ENCODE results near the gene CCDC14. TPM values are rescaled to one million over a fixed set of nuclear protein-coding genes. Genes with fewer than 3 reads are reported as not detected.
"Not testable (repeated sequence)": the region's sequence is repeated elsewhere in the genome, so short reads cannot be mapped to it uniquely, and the experiment has no call there.

The CCDC14 gene
- total RNA-seq, result 10 to 100 TPM; 32.4 to 39.5 TPM

GRCh38 chr3:123960781-123961507, at the start of gene CCDC14:
CCDC14 (minus strand) TSS chr3:123961229; CDS start chr3:123961173, 56 bp downstream.
- Mint-ChIP-seq H3K27ac (peak within 1 kb of the TSS; percentile 82), H3K36me3 (peaks cover 2% of the 10 kb centered on the region), H3K9me3 (no peaks in the 10 kb centered on the region), H3K27me3 (peaks cover 4% of the 10 kb centered on the region), H3K4me1 (ENCODE audit: low read depth) (peaks cover 25% of the 10 kb centered on the region), H3K4me3 (peak within 1 kb of the TSS; percentile 97)
- intact Hi-C loops (cut with micrococcal nuclease), result loop anchor here (1.0 to 2.0 kb wide), 2 partner anchors 72 to 376 kb away; partner anchors contain the start of genes HACD2 and KALRN
- POLR2A ChIA-PET, result no interaction called here
- CTCF ChIA-PET, result interaction anchor here (1.3 to 2.6 kb wide), 2 partner anchors 19 to 75 kb away, joined by 3 to 8 read pairs; no protein-coding TSS in a partner anchor
- peak; percentile 88 for DNase-seq

DNA sequence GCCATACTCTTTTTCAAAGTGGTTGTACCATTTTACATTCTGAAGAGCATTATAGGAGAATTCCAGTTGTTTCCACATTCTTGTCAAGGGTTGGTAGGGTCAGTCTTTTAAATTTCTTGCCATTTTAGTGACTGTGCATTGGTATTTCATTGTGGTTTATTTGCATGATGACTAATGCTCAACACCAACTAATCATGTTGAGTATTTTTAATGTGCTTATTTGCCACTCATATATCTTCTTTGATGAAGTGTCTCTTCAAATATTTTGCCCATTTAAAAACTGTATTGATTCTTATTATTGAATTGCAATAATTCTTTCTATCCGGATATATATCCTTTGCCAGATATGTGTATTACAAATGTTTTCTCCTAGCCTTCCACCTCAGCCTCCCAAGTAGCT, 47.3 kb upstream of the CCDC14 start:
- POLR2A ChIA-PET; H3K36me3 Mint-ChIP-seq; CTCF ChIA-PET; intact Hi-C loops (cut with micrococcal nuclease); H3K4me1 Mint-ChIP-seq (ENCODE audit: low read depth); H3K9me3 Mint-ChIP-seq; H3K4me3 Mint-ChIP-seq; H3K27ac Mint-ChIP-seq; DNase-seq: not testable (repeated sequence)
- H3K27me3 Mint-ChIP-seq, result peaks cover 33% of the 10 kb centered on the region

GRCh38 chr3:124007186-124007585, 46.2 kb upstream of the CCDC14 start:
- no peak for DNase-seq
- Mint-ChIP-seq H3K36me3 (no peaks in the 10 kb centered on the region), H3K4me1 (ENCODE audit: low read depth) (no peaks in the 10 kb centered on the region), H3K9me3 (no peaks in the 10 kb centered on the region), H3K4me3 (no peak overlapping the region), H3K27ac (no peak overlapping the region), H3K27me3 (peaks cover 37% of the 10 kb centered on the region)
- CTCF ChIA-PET, result no interaction called here
- intact Hi-C loops (cut with micrococcal nuclease), result no loop called here
- POLR2A ChIA-PET, result no interaction called here

DNA sequence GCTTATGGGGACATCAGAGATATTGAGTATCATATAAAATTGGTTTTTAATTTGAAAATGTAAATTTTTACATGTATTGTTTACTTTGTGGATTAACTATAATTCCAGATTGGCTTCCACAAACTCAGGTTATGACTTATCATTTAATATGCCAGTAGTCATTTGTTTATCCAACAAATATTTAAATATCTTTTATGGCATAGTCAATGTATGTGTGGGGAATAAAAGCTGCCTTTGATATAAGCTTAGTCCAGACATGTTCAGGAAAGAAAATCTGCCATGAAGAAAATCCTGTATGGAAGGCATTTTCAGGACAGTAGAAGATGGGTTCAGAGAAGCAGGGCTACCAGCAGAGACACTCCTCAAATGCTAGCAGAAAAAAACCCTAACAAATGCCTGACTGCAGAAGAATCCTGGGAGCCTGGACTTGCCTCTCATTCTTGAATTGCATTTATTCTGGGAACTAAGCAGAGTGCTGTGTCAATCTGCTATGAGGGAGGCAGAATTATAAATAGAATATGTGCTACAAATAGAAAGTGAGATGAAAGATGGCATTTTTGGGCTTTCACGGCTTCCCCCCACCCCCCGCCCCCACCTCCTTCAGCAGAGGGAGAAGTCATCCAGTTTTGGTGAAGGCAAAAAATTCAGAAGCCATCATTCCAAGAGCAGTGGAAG, 41.5 kb upstream of the CCDC14 start:
- H3K36me3 Mint-ChIP-seq; H3K4me3 Mint-ChIP-seq; H3K27ac Mint-ChIP-seq; POLR2A ChIA-PET; H3K9me3 Mint-ChIP-seq; intact Hi-C loops (cut with micrococcal nuclease); H3K4me1 Mint-ChIP-seq (ENCODE audit: low read depth); CTCF ChIA-PET; DNase-seq: not testable (repeated sequence)
- H3K27me3 Mint-ChIP-seq, result peaks cover 56% of the 10 kb centered on the region

GRCh38 chr3:124001366-124001765, 40.3 kb upstream of the CCDC14 start:
- POLR2A ChIA-PET; H3K4me1 Mint-ChIP-seq (ENCODE audit: low read depth); DNase-seq; intact Hi-C loops (cut with micrococcal nuclease); H3K27ac Mint-ChIP-seq; H3K9me3 Mint-ChIP-seq; H3K36me3 Mint-ChIP-seq; H3K4me3 Mint-ChIP-seq: not testable (repeated sequence)
- CTCF ChIA-PET, result interaction anchor here (1.0 kb wide), 1 partner anchor 78 kb away, joined by 4 read pairs; no protein-coding TSS in a partner anchor
- peaks cover 54% of the 10 kb centered on the region for H3K27me3 Mint-ChIP-seq

DNA sequence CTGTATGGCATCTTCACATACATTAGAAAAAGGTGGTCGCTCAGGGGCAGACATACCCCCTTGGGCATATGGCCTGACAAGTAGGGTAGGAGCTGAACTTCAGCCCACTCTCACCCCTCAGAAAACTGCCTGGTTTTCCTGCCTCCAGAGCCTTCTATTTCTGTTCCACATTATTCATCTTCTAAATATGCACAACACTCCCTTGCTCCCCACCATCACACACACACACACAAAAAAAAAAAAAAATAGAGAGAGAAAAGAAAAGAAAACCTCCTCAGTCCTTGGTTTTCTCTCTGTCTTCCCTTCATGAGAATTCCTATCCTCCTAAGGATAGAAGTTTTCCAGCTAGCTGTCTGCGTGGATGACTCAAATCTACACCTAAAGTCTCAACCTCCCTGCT, 36.5 kb upstream of the CCDC14 start:
- POLR2A ChIA-PET, result no interaction called here
- intact Hi-C loops (cut with micrococcal nuclease), result no loop called here
- Mint-ChIP-seq H3K4me1 (ENCODE audit: low read depth) (no peaks in the 10 kb centered on the region), H3K4me3 (no peak overlapping the region), H3K27ac (no peak overlapping the region), H3K27me3 (peaks cover 35% of the 10 kb centered on the region), H3K36me3 (no peaks in the 10 kb centered on the region), H3K9me3 (no peaks in the 10 kb centered on the region)
- CTCF ChIA-PET, result no interaction called here
- no peak for DNase-seq

DNA sequence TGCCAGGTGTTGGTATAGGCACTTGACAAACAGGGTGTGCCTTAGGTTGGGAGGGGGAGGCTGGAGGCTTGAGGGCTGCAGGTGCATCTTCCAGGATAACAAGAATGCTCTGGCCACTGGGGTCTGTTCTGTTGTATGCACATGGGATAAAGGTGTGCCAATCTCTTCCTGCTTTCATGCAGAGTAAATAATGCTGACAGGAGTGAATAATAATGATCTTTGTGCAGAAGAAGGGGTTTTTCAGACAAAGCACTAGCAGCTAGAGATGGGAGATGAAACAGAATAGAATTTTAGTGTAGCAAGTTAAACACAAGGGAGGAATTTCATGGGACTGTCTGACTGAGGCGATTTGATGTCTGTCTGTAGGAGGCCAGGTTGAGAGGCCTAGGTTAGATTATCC, 32.8 kb upstream of the CCDC14 start:
- no peak for DNase-seq
- CTCF ChIA-PET, result no interaction called here
- H3K4me1 Mint-ChIP-seq (ENCODE audit: low read depth), result no peaks in the 10 kb centered on the region
- no peaks in the 10 kb centered on the region for H3K36me3 Mint-ChIP-seq
- no peaks in the 10 kb centered on the region for H3K9me3 Mint-ChIP-seq
- no peak overlapping the region for H3K4me3 Mint-ChIP-seq
- peaks cover 34% of the 10 kb centered on the region for H3K27me3 Mint-ChIP-seq
- no peak overlapping the region for H3K27ac Mint-ChIP-seq
- intact Hi-C loops (cut with micrococcal nuclease), result no loop called here
- POLR2A ChIA-PET, result no interaction called here

DNA sequence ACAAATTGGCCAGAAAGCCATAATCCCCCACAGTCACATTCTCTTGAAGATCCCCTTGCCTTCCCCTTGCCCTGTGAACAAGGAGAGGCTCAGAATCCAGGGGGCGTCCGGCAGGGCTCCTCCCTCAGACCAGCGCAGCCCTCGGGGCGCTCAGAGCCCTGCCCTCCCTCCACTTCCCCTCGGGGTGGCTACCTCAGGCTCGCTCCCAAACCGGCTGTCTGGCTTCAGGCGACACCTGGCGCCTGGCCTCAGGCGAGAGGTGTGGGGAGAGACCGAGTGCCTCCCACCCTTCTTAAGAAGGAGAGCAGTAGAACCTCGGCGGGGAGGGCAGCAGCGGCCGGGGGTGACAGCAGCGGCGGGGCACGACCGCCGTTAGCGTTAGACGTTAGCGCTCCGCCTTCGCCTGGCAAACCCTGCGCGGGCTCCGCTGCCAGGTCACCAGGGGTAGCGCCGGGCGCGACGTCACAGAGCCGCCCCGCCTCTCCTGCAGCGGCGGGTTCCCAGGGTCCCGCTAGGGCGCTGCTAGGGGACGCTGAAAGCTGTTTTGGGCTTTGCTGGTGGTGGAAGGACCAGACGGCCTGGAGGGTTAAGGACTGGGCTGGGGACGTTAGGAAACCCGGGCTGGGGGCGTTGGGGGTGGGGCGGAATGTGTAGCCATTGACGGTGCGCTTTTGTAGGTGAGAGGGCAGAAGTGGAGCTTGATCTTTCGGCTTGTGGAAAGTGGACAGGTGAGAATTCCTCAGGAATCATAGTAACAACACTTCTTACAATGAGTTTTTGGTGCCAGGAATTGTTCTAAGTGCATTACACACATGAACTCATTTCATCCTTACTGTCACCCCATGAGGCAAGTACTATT, 30.9 kb upstream of the CCDC14 start, which contains the start of gene ROPN1:
TSS of gene ROPN1 (minus strand) at position 395 of the 859 bp plus-strand sequence. CDS start 11,643 bp downstream, outside the sequence.
- intact Hi-C loops (cut with micrococcal nuclease); H3K9me3 Mint-ChIP-seq; POLR2A ChIA-PET; DNase-seq; H3K4me1 Mint-ChIP-seq (ENCODE audit: low read depth); CTCF ChIA-PET; H3K27ac Mint-ChIP-seq; H3K36me3 Mint-ChIP-seq: not testable (repeated sequence)
- Mint-ChIP-seq H3K4me3 (peak within 1 kb of the TSS; percentile 30), H3K27me3 (peaks cover 34% of the 10 kb centered on the region)

DNA sequence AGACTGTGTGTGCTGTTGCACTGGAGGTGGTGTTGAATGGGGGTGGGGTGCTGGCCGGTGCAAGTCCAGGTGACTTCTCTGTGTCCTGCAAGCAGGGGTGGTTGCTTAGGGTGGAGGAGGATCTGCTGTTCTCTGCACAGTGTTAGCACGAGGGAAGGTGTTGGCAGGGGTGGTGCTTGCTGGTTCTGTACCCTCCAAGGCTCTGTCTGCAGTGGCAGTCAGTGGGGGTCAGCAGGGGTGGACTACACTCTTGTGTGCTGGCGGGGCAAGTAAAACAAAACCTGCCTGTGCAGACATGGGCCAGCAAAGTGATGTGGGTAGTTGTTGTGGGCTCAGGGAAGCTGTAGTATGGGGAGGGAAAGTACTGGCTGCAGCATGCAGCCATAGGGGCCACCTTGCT, 25.4 kb upstream of the CCDC14 start:
- no peak overlapping the region for H3K27ac Mint-ChIP-seq
- intact Hi-C loops (cut with micrococcal nuclease), result no loop called here
- no peaks in the 10 kb centered on the region for H3K36me3 Mint-ChIP-seq
- DNase-seq, result no peak
- no peak overlapping the region for H3K4me3 Mint-ChIP-seq
- no peaks in the 10 kb centered on the region for H3K9me3 Mint-ChIP-seq
- no peaks in the 10 kb centered on the region for H3K4me1 Mint-ChIP-seq (ENCODE audit: low read depth)
- H3K27me3 Mint-ChIP-seq, result peaks cover 42% of the 10 kb centered on the region
- ChIA-PET CTCF (no interaction called here), POLR2A (no interaction called here)

DNA sequence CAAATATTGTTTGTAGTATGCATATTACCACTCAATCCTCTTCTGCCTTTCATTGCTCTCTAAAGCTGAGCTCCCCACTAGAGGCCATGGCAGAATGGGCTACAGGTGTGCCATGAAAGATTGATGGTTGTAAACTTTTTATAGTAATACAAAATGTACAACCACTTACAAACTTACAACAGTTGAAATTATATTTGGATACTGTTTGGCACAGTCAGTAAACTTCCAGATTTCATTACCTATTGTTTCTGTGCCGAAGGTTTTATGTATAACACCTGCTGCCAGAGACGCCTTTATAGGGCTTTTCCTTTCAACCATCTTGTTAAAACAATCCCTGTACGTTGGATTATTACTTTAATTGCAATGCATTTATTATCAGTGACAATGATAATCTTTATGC, 23.9 kb upstream of the CCDC14 start:
- Mint-ChIP-seq H3K9me3 (no peaks in the 10 kb centered on the region), H3K4me3 (no peak overlapping the region), H3K27me3 (peaks cover 42% of the 10 kb centered on the region), H3K4me1 (ENCODE audit: low read depth) (no peaks in the 10 kb centered on the region), H3K36me3 (no peaks in the 10 kb centered on the region), H3K27ac (no peak overlapping the region)
- intact Hi-C loops (cut with micrococcal nuclease), result no loop called here
- DNase-seq, result no peak
- ChIA-PET POLR2A (no interaction called here), CTCF (no interaction called here)

GRCh38 chr3:123984350-123984749, 23.3 kb upstream of the CCDC14 start:
- Mint-ChIP-seq H3K4me3 (no peak overlapping the region), H3K36me3 (no peaks in the 10 kb centered on the region), H3K27me3 (peaks cover 40% of the 10 kb centered on the region), H3K4me1 (ENCODE audit: low read depth) (no peaks in the 10 kb centered on the region), H3K9me3 (no peaks in the 10 kb centered on the region), H3K27ac (no peak overlapping the region)
- intact Hi-C loops (cut with micrococcal nuclease), result no loop called here
- CTCF ChIA-PET, result no interaction called here
- no peak for DNase-seq
- POLR2A ChIA-PET, result no interaction called here

DNA sequence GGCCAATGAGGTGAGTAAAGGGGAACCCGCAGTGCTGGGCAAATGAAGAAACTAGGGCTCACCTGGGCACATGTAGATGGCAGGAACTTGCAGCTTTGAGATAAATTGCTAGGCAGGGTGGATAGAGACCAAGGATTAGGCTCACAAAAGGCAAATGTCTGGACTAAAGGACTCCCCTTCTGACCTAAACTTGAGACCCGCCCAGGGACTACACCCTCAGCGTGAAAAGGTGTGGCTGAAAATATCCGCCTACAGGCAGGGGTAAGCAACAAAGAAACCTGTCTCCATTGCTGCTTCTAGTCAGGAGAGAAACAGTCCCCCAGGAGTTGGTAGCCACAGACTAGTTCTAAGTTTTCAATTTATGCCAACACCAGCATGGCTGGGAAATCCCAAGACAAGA, 20.3 kb upstream of the CCDC14 start:
- H3K4me1 Mint-ChIP-seq (ENCODE audit: low read depth); H3K4me3 Mint-ChIP-seq; intact Hi-C loops (cut with micrococcal nuclease); H3K9me3 Mint-ChIP-seq; CTCF ChIA-PET; H3K27ac Mint-ChIP-seq; DNase-seq; POLR2A ChIA-PET; H3K36me3 Mint-ChIP-seq: not testable (repeated sequence)
- peaks cover 26% of the 10 kb centered on the region for H3K27me3 Mint-ChIP-seq
